Testis (tissue), 3 donors: Measurements from ENCODE around the gene PSMA4. TPM values are rescaled to one million over a fixed set of nuclear protein-coding genes. Genes with fewer than 3 reads are reported as not detected.

Source experiments
- DNase-seq: peaks from one replicate; pipeline ENCODE4 v3.0.0-alpha.2; 2019
- H3K27ac ChIP-seq, 2 donors: fragments of 200-600 bp; sonication (generic); one replicate each; pipeline ENCODE4 v1.5.1; 2019
- H3K27me3 ChIP-seq: fragments of 200-600 bp; sonication (generic); one replicate; pipeline ENCODE4 v1.5.1; 2019
- H3K36me3 ChIP-seq: fragments of 200-600 bp; sonication (generic); one replicate; pipeline ENCODE4 v1.5.1; 2017; ENCODE audit warnings: low read depth; ENCODE audit errors: missing control alignments
- H3K4me1 ChIP-seq: fragments of 200-600 bp; sonication (generic); one replicate; pipeline ENCODE4 v1.5.1; 2019
- H3K4me3 ChIP-seq, 2 donors: fragments of 200-600 bp; sonication (generic); one replicate each; pipeline ENCODE4 v1.5.1; 2017 to 2019
- H3K9me3 ChIP-seq: fragments of 200-600 bp; sonication (generic); one replicate; pipeline ENCODE4 v1.5.1; 2017
- CTCF ChIP-seq, 3 experiments: fragments of 450-650 bp in 2 of 3; fragments of 200-600 bp in 1 of 3; sonication (generic) in 1 of 3; IDR thresholded peaks; one replicate each; pipeline ENCODE4 v1.5.1; 2016 to 2019; ENCODE audit warnings: antibody characterized with exemption in 3 of 3, mild to moderate bottlenecking in 2 of 3, moderate library complexity in 1 of 3
- POLR2A ChIP-seq: fragments of 450-650 bp; IDR thresholded peaks from one replicate; pipeline ENCODE4 v1.6.1; 2017; ENCODE audit warnings: antibody characterized with exemption, mild to moderate bottlenecking, moderate library complexity
- WGBS, 2 donors: methylation state at CpG; one replicate each; pipeline ENCODE4 v1.1.5; 2018; 5-methylcytosine and 5-hydroxymethylcytosine counted together
- intact Hi-C: fragments of 100-400 bp; cut with DNase I; formaldehyde crosslinking; loops from one replicate; pipeline ENCODE4 v1.15.1; 2023; ENCODE audit warnings: low total_unique reads
- polyA plus RNA-seq: library from polyadenylated mRNA; stranded (reverse); fragments of 350-450 nt; fragmentation: Illumina TruSeq; extraction: RNeasy Lipid Tissue Mini Kit (QIAGEN cat#74804); gene quantifications from one replicate; pipeline ENCODE4 v1.2.3, GENCODE V29; 2014; ENCODE audit warnings: low read depth, low replicate concordance; ENCODE audit not compliant: insufficient read depth
- small RNA-seq, 2 donors: library from RNA; depleted of rRNA; stranded (forward); fragments of <200 nt; gene quantifications; one replicate each; pipeline ENCODE3, GENCODE V24; 2016
- total RNA-seq, 2 donors: library from RNA; depleted of rRNA; stranded (reverse); fragments of >200 nt; gene quantifications; one replicate each; pipeline ENCODE4 v1.2.3, GENCODE V29; 2016

Gene PSMA4
- total and polyA plus RNA-seq, 3 donors from 2014 or later = 97.4 to 204 (median 117) TPM

DNA sequence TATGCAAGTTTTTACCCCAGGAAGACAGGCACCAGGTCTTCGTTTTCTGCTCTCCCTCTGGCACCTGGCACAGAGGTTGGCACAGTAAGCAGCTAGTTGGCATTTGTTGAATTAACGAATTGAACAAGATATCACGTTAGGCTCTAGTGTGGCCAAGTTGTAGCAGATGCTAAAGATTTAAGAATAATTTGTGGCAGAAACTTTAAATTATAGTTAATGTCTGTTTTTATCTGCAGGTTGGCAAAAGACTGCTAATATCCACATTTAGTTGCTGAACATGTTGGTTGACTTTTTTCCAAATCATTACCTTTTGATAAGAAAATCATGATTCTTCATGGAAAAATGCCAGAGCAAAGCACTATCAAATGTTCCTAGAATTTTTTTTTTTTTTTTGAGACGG lies 33.2 kb downstream of the PSMA4 start:
- Histone ChIP-seq H3K27ac (no peak overlapping the region), H3K36me3 (no peaks in the 10 kb centered on the region), H3K9me3 (no peaks in the 10 kb centered on the region), H3K4me3 (no peak overlapping the region), H3K4me1 (no peaks in the 10 kb centered on the region), H3K27me3 (no peaks in the 10 kb centered on the region)
- no peak for DNase-seq
- TF ChIP-seq CTCF (IDR thresholded peaks at IDR 0.05) (no peak), POLR2A (no peak)
- intact Hi-C loops = no loop called here
- WGBS, 2 donors = 70 to 82% methylated on average over 4 of the region's 4 CpGs

GRCh38 chr15:78574944-78575343 lies 34.7 kb downstream of the PSMA4 start:
- Histone ChIP-seq H3K4me1 (no peaks in the 10 kb centered on the region), H3K27ac (no peak overlapping the region), H3K36me3 (no peaks in the 10 kb centered on the region), H3K4me3 (no peak overlapping the region), H3K9me3 (no peaks in the 10 kb centered on the region), H3K27me3 (no peaks in the 10 kb centered on the region)
- 89 to 100% methylated on average over 1 of the region's 1 CpG for WGBS, 2 donors
- TF ChIP-seq CTCF (IDR thresholded peaks at IDR 0.05) = no peak
- intact Hi-C loops = no loop called here
- DNase-seq = no peak

DNA sequence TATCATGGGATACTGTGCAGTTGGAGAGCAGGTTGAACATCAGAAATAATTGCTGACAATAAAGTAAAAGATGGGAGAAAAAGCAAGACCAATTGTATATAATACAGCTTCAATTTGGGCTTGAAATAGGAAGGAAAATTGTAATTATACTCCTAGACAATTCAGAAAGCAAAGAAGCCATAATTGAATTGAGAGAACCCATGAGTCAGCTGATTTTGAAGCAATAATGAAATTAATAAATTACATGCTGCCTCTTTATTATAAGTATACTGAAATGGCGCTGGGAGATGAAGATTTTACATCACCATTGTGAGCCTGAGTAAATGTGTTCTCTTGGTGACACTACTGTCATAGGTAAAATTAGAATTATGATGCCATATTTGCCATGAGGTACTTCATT lies 57.3 kb downstream of the PSMA4 start:
- no peak overlapping the region for H3K27ac ChIP-seq
- no peaks in the 10 kb centered on the region for H3K4me1 ChIP-seq
- 92 to 98% methylated on average over 1 of the region's 1 CpG for WGBS, 2 donors
- no peak overlapping the region for H3K4me3 ChIP-seq
- intact Hi-C loops = no loop called here
- no peaks in the 10 kb centered on the region for H3K36me3 ChIP-seq
- no peaks in the 10 kb centered on the region for H3K9me3 ChIP-seq
- TF ChIP-seq CTCF (IDR thresholded peaks at IDR 0.05) = no peak
- no peak for TF ChIP-seq POLR2A
- DNase-seq = no peak
- no peaks in the 10 kb centered on the region for H3K27me3 ChIP-seq

- TF ChIP-seq POLR2A (no peak), CTCF (IDR thresholded peaks at IDR 0.05) (no peak)
- intact Hi-C loops = no loop called here
- Histone ChIP-seq H3K36me3 (no peaks in the 10 kb centered on the region), H3K4me1 (no peaks in the 10 kb centered on the region), H3K4me3 (no peak overlapping the region), H3K27ac (no peak overlapping the region), H3K9me3 (no peaks in the 10 kb centered on the region), H3K27me3 (no peaks in the 10 kb centered on the region)
- no peak for DNase-seq
- WGBS, 2 donors = 86% methylated on average over 3 of the region's 3 CpGs
These were observed 58.1 kb downstream of the PSMA4 start for GRCh38 chr15:78598348-78598747.

GRCh38 chr15:78599189-78599588 lies 58.9 kb downstream of the PSMA4 start:
- Histone ChIP-seq H3K27ac (no peak overlapping the region), H3K4me1 (no peaks in the 10 kb centered on the region), H3K27me3 (no peaks in the 10 kb centered on the region), H3K4me3 (no peak overlapping the region), H3K36me3 (no peaks in the 10 kb centered on the region), H3K9me3 (no peaks in the 10 kb centered on the region)
- intact Hi-C loops = no loop called here
- DNase-seq = no peak
- TF ChIP-seq CTCF (IDR thresholded peaks at IDR 0.05) (no peak), POLR2A (no peak)

Small RNAs within 50 kb of the gene (small RNA-seq; reads per million reads assigned to genes)
- gene AC067863.2 = 0 reads per million in 2 donors

Other genes starting within 250 kb of the PSMA4 start
- 10 to 100 TPM; 82.3 to 93.1 TPM for gene SKIC8, start 240.8 kb upstream of the PSMA4 start, total RNA-seq
- 135 TPM for gene SKIC8, start 240.8 kb upstream of the PSMA4 start, polyA plus RNA-seq
- gene CRABP1, start 200.1 kb upstream of the PSMA4 start, total RNA-seq = 1 to 10 TPM in 1 of 2 donors, under 1 TPM in 1; 0.74 to 2.4 TPM
- gene CRABP1, start 200.1 kb upstream of the PSMA4 start, polyA plus RNA-seq = 1.1 TPM
- gene IREB2, start 102.2 kb upstream of the PSMA4 start, total RNA-seq = 10 to 100 TPM; 52.3 to 69.0 TPM
- 43.1 TPM for gene IREB2, start 102.2 kb upstream of the PSMA4 start, polyA plus RNA-seq
- 1 to 10 TPM; 5.9 to 8.8 TPM for gene HYKK, start 32.9 kb upstream of the PSMA4 start, total RNA-seq
- gene HYKK, start 32.9 kb upstream of the PSMA4 start, polyA plus RNA-seq = 7.0 TPM
- 1 to 10 TPM; 3.5 to 4.4 TPM for gene CHRNA5, start 25.1 kb downstream of the PSMA4 start, total RNA-seq
- gene CHRNA5, start 25.1 kb downstream of the PSMA4 start, polyA plus RNA-seq = 3.7 TPM
- 1 to 10 TPM; 3.1 to 5.7 TPM for gene CHRNA3, start 80.6 kb downstream of the PSMA4 start, total RNA-seq
- 4.5 TPM for gene CHRNA3, start 80.6 kb downstream of the PSMA4 start, polyA plus RNA-seq
- 1 to 10 TPM; 7.4 to 8.0 TPM for gene CHRNB4, start 100.8 kb downstream of the PSMA4 start, total RNA-seq
- 13.1 TPM for gene CHRNB4, start 100.8 kb downstream of the PSMA4 start, polyA plus RNA-seq